Kidney capillary endothelial cell (primary cell): ENCODE measurements around the gene CBX6.
"Not testable (repeated sequence)": the region's sequence is repeated elsewhere in the genome, so short reads cannot be mapped to it uniquely, and the experiment has no call there.

Experiments
- DNase-seq: peaks from one replicate; pipeline ENCODE4 v3.0.0-alpha.2; 2018; ENCODE audit warnings: low spot score

Gene CBX6

GRCh38 chr22:38861170-38861876 is 10.7 kb downstream of the CBX6 start:
- no peak for DNase-seq

- no peak for DNase-seq
These were observed 11.5 kb downstream of the CBX6 start for GRCh38 chr22:38860283-38861169.

GRCh38 chr22:38859581-38860282 is 12.3 kb downstream of the CBX6 start:
- no peak for DNase-seq

GRCh38 chr22:38858492-38858891 is 13.5 kb downstream of the CBX6 start:
- no peak for DNase-seq

GRCh38 chr22:38854476-38854875 is 17.5 kb downstream of the CBX6 start:
- not testable (repeated sequence) for DNase-seq

GRCh38 chr22:38853883-38854282 is 18.1 kb downstream of the CBX6 start:
- not testable (repeated sequence) for DNase-seq

- DNase-seq = no peak
These were observed 18.8 kb downstream of the CBX6 start for GRCh38 chr22:38853196-38853651.

- no peak for DNase-seq
These were observed 19.5 kb downstream of the CBX6 start for GRCh38 chr22:38852522-38852921.

- no peak for DNase-seq
These were observed 20.8 kb downstream of the CBX6 start for GRCh38 chr22:38850941-38851849.

- no peak for DNase-seq
These were observed 21.6 kb downstream of the CBX6 start for GRCh38 chr22:38850399-38850798.

- no peak for DNase-seq
These were observed 22.2 kb downstream of the CBX6 start for GRCh38 chr22:38849811-38850210.

GRCh38 chr22:38846412-38846811 is 25.6 kb downstream of the CBX6 start:
- DNase-seq = no peak

- DNase-seq = no peak
These were observed 26.8 kb downstream of the CBX6 start for GRCh38 chr22:38845004-38845740.

GRCh38 chr22:38844315-38845003 is 27.6 kb downstream of the CBX6 start:
- no peak for DNase-seq

- DNase-seq = peak; percentile 42
These were observed 28.2 kb downstream of the CBX6 start, which contains the start of gene NPTXR for GRCh38 chr22:38843657-38844314. NPTXR (minus strand) TSS chr22:38844028.

- peak; percentile 55 for DNase-seq
These were observed 28.8 kb downstream of the CBX6 start for GRCh38 chr22:38843201-38843656.

- DNase-seq = no peak
These were observed 29.4 kb downstream of the CBX6 start for GRCh38 chr22:38842512-38843200.

GRCh38 chr22:38841635-38842034 is 30.4 kb downstream of the CBX6 start:
- no peak for DNase-seq

- DNase-seq = no peak
These were observed 30.8 kb downstream of the CBX6 start for GRCh38 chr22:38841211-38841610.
